HEK293 (cell line): Measurements from ENCODE around the gene NEK6.

ENCODE experiments used
- CTCF ChIA-PET: fragments of 350-600 bp; formaldehyde crosslinking; extraction: SDS; loops from one replicate; lab custom pipeline; 2021; ENCODE audit warnings: antibody characterized with exemption; lab: Yijun Ruan, JAX
- POLR2A ChIA-PET: fragments of 300-600 bp; formaldehyde crosslinking; extraction: SDS; loops from one replicate; lab custom pipeline; 2020; ENCODE audit warnings: antibody characterized with exemption, inconsistent platforms; lab: Yijun Ruan, JAX
- H3K27ac ChIP-seq: fragments of 200-500 bp; sonication (Bioruptor generic); 2 replicates; pipeline ENCODE4 v1.5.1; 2014; ENCODE audit warnings: low read depth, low read length, control low read depth, inconsistent platforms; ENCODE audit errors: extremely low read depth
- H3K36me3 ChIP-seq, 2 experiments: fragments of 200-500 bp in 1 of 2; sonication (Bioruptor generic) in 1 of 2; 1 replicate in 1 of 2; 2 replicates in 1 of 2; pipeline ENCODE4 v1.5.1; 2014 to 2017; ENCODE audit warnings: inconsistent platforms in 2 of 2, low read length in 2 of 2; ENCODE audit not compliant: control insufficient read depth in 2 of 2, insufficient read depth in 1 of 2
- H3K4me1 ChIP-seq: fragments of 200-500 bp; sonication (Bioruptor generic); 2 replicates; pipeline ENCODE4 v1.5.1; 2014; ENCODE audit warnings: mild to moderate bottlenecking, low read length, inconsistent platforms; ENCODE audit not compliant: control insufficient read depth, insufficient read depth
- H3K4me3 ChIP-seq: 2 replicates; pipeline ENCODE4 v1.5.1; 2011; ENCODE audit warnings: low read depth, mild to moderate bottlenecking, control low read depth, low read length, moderate library complexity
- H3K9me3 ChIP-seq: fragments of 200-500 bp; sonication (Bioruptor generic); 2 replicates; pipeline ENCODE4 v1.5.1; 2014; ENCODE audit warnings: low read depth, low read length, inconsistent platforms; ENCODE audit not compliant: control insufficient read depth, insufficient read depth
- ELK4 ChIP-seq: IDR thresholded peaks from 2 replicates; pipeline ENCODE4 v1.6.1; 2011; ENCODE audit warnings: mild to moderate bottlenecking, low read depth, low read length, borderline replicate concordance
- HOXD13 ChIP-seq: sonication (generic); formaldehyde crosslinking; IDR thresholded peaks from 2 replicates; pipeline ENCODE4 v1.8.0; 2022; ENCODE audit warnings: missing genetic modification reagents, borderline replicate concordance
- IKZF3 ChIP-seq: fragments of 450-650 bp; IDR thresholded peaks from 2 replicates; pipeline ENCODE4 v1.5.0; 2018; ENCODE audit warnings: missing biosample characterization, mild to moderate bottlenecking, missing genetic modification characterization, moderate library complexity
- MEIS1 ChIP-seq: sonication (generic); formaldehyde crosslinking; IDR thresholded peaks from 2 replicates; pipeline ENCODE4 v1.8.1; 2022; ENCODE audit warnings: missing genetic modification reagents, mild to moderate bottlenecking, borderline replicate concordance
- OVOL3 ChIP-seq: fragments of 450-650 bp; formaldehyde crosslinking; IDR thresholded peaks from 2 replicates; pipeline ENCODE4 v1.5.1; 2016; ENCODE audit warnings: missing biosample characterization, missing genetic modification characterization
- SP2 ChIP-seq: fragments of 450-650 bp; formaldehyde crosslinking; IDR thresholded peaks from 2 replicates; pipeline ENCODE4 v1.5.1; 2016; ENCODE audit warnings: missing biosample characterization, missing genetic modification characterization
- WT1 ChIP-seq: fragments of 450-650 bp; formaldehyde crosslinking; IDR thresholded peaks from 2 replicates; pipeline ENCODE4 v1.5.1; 2016; ENCODE audit warnings: missing biosample characterization, missing genetic modification characterization
- YY1 ChIP-seq: fragments of 450-650 bp; formaldehyde crosslinking; IDR thresholded peaks from 2 replicates; pipeline ENCODE4 v1.5.1; 2018; ENCODE audit warnings: missing biosample characterization, missing genetic modification characterization
- ZBTB21 ChIP-seq: fragments of 450-650 bp; formaldehyde crosslinking; IDR thresholded peaks from 2 replicates; pipeline ENCODE4 v1.5.1; 2017; ENCODE audit warnings: missing biosample characterization, missing genetic modification characterization
- ZBTB44 ChIP-seq: fragments of 450-650 bp; IDR thresholded peaks from 2 replicates; pipeline ENCODE4 v1.5.1; 2018; ENCODE audit warnings: missing biosample characterization, mild to moderate bottlenecking, missing genetic modification characterization
- ZBTB48 ChIP-seq: fragments of 450-650 bp; formaldehyde crosslinking; IDR thresholded peaks from 2 replicates; pipeline ENCODE4 v1.5.1; 2016; ENCODE audit warnings: missing biosample characterization, missing genetic modification characterization
- ZNF133 ChIP-seq: fragments of 450-650 bp; formaldehyde crosslinking; IDR thresholded peaks from 2 replicates; pipeline ENCODE4 v1.5.1; 2016; ENCODE audit warnings: missing biosample characterization, missing genetic modification characterization
- ZNF157 ChIP-seq: fragments of 450-650 bp; formaldehyde crosslinking; IDR thresholded peaks from 2 replicates; pipeline ENCODE4 v1.5.1; 2016; ENCODE audit warnings: missing biosample characterization, missing genetic modification characterization
- ZNF169 ChIP-seq: fragments of 450-650 bp; formaldehyde crosslinking; IDR thresholded peaks from 2 replicates; pipeline ENCODE4 v1.5.1; 2016; ENCODE audit warnings: missing biosample characterization, missing genetic modification characterization
- ZNF202 ChIP-seq: fragments of 450-650 bp; formaldehyde crosslinking; IDR thresholded peaks from 2 replicates; pipeline ENCODE4 v1.5.1; 2016; ENCODE audit warnings: missing biosample characterization, missing genetic modification characterization, borderline replicate concordance
- ZNF211 ChIP-seq: fragments of 450-650 bp; formaldehyde crosslinking; IDR thresholded peaks from 2 replicates; pipeline ENCODE4 v1.5.1; 2016; ENCODE audit warnings: low read depth, missing biosample characterization, missing genetic modification characterization
- ZNF266 ChIP-seq: fragments of 450-650 bp; formaldehyde crosslinking; IDR thresholded peaks from 2 replicates; pipeline ENCODE4 v1.5.1; 2016; ENCODE audit warnings: missing biosample characterization, missing genetic modification characterization, low read depth
- ZNF292 ChIP-seq: fragments of 450-650 bp; formaldehyde crosslinking; IDR thresholded peaks from 2 replicates; pipeline ENCODE4 v1.5.1; 2016; ENCODE audit warnings: low read depth, missing biosample characterization, missing genetic modification characterization, borderline replicate concordance
- ZNF341 ChIP-seq: fragments of 450-650 bp; formaldehyde crosslinking; IDR thresholded peaks from 2 replicates; pipeline ENCODE4; 2016; ENCODE audit warnings: low read depth, missing biosample characterization, missing genetic modification characterization
- ZNF488 ChIP-seq: fragments of 450-650 bp; formaldehyde crosslinking; IDR thresholded peaks from 2 replicates; pipeline ENCODE4 v1.5.1; 2016; ENCODE audit warnings: missing biosample characterization, missing genetic modification characterization
- ZNF585B ChIP-seq: fragments of 450-650 bp; formaldehyde crosslinking; IDR thresholded peaks from 2 replicates; pipeline ENCODE4 v1.5.1; 2016; ENCODE audit warnings: missing biosample characterization, missing genetic modification characterization
- ZNF600 ChIP-seq: fragments of 450-650 bp; formaldehyde crosslinking; IDR thresholded peaks from 2 replicates; pipeline ENCODE4 v1.5.1; 2016; ENCODE audit warnings: missing biosample characterization, missing genetic modification characterization
- ZNF623 ChIP-seq: fragments of 450-650 bp; formaldehyde crosslinking; IDR thresholded peaks from 2 replicates; pipeline ENCODE4 v1.5.1; 2016; ENCODE audit warnings: missing biosample characterization, missing genetic modification characterization
- ZNF660 ChIP-seq: fragments of 450-650 bp; IDR thresholded peaks from 2 replicates; pipeline ENCODE4 v1.5.1; 2018; ENCODE audit warnings: missing biosample characterization, mild to moderate bottlenecking, missing genetic modification characterization
- ZNF707 ChIP-seq: fragments of 450-650 bp; formaldehyde crosslinking; IDR thresholded peaks from 2 replicates; pipeline ENCODE4 v1.5.1; 2016; ENCODE audit warnings: missing biosample characterization, missing genetic modification characterization
- ZSCAN5A ChIP-seq: fragments of 450-650 bp; formaldehyde crosslinking; IDR thresholded peaks from 2 replicates; pipeline ENCODE4 v1.5.1; 2016; ENCODE audit warnings: missing biosample characterization, missing genetic modification characterization
- TF ChIP-seq, protein P1 (sequence below): fragments of 450-650 bp; formaldehyde crosslinking; IDR thresholded peaks from 2 replicates; pipeline ENCODE4 v1.5.1; 2017; ENCODE audit warnings: missing biosample characterization, mild to moderate bottlenecking, missing genetic modification characterization, moderate library complexity

NEK6 gene

GRCh38 chr9:124284237-124284831 lies 26.6 kb downstream of the NEK6 start (continued):
- TF ChIP-seq ZNF488 (tag by site-specific recombination), result no peak
- no peak for TF ChIP-seq ZNF600 (tag by site-specific recombination)
- no peak for TF ChIP-seq ZBTB48 (tag by site-specific recombination)

DNA sequence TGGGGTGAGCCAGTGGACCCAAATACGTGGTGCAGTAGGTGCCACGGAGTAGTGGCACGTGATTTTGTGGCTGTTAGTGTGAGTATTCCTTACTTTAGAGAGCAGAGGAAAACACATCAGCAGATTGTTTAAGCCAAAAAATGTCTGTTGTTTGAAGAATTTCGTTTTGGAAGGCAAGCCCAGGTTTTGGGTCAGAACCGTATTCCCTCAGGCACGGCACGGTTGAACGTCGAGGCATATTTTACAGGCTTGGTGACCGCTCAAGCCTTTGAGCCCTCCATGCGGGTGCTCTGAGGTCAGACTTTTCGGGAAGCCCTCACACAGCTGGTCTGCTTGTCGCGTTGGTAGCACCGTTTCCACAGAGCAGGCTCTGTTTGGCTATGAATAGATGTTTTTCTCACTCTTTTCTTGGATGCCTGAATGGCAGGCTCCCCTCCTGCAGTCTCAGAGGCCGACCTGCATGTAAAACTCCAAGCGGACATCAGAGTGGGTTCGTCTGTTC lies 27.2 kb downstream of the NEK6 start:
- Histone ChIP-seq H3K4me1 (no peaks in the 10 kb centered on the region), H3K36me3 (peaks cover 0 to 4% of the 10 kb centered on the region in 2 experiments; a peak in 1 of 3 replicates), H3K27ac (no peak overlapping the region), H3K4me3 (no peak overlapping the region), H3K9me3 (no peaks in the 10 kb centered on the region)
- ChIA-PET POLR2A (no interaction called here), CTCF (no interaction called here)
- TF ChIP-seq ZNF660 (tag by site-specific recombination) (no peak), ZNF488 (tag by site-specific recombination) (no peak), ZBTB21 (tag by site-specific recombination) (no peak), SP2 (tag by site-specific recombination) (no peak), ZNF169 (tag by site-specific recombination) (no peak), WT1 (no peak), ZNF202 (tag by site-specific recombination) (no peak), ZBTB44 (no peak), ZNF623 (no peak), IKZF3 (tag by site-specific recombination) (no peak), ZNF266 (no peak), MEIS1 (no peak)

- no peaks in the 10 kb centered on the region for H3K9me3 ChIP-seq
- H3K36me3 ChIP-seq, result peaks cover 0 to 4% of the 10 kb centered on the region in 2 experiments; a peak in 1 of 3 replicates
- H3K4me1 ChIP-seq, result no peaks in the 10 kb centered on the region
- no peak overlapping the region for H3K27ac ChIP-seq
- no peak overlapping the region for H3K4me3 ChIP-seq
- ChIA-PET POLR2A (no interaction called here), CTCF (no interaction called here)
- no peak for TF ChIP-seq OVOL3 (tag by site-specific recombination)
- no peak for TF ChIP-seq ZSCAN5A (tag by site-specific recombination)
- TF ChIP-seq ZNF292 (tag by site-specific recombination), result no peak
- TF ChIP-seq ZNF157 (tag by site-specific recombination), result no peak
- TF ChIP-seq HOXD13 (CRISPR knock-in tag), result no peak
- TF ChIP-seq, protein P1, sequence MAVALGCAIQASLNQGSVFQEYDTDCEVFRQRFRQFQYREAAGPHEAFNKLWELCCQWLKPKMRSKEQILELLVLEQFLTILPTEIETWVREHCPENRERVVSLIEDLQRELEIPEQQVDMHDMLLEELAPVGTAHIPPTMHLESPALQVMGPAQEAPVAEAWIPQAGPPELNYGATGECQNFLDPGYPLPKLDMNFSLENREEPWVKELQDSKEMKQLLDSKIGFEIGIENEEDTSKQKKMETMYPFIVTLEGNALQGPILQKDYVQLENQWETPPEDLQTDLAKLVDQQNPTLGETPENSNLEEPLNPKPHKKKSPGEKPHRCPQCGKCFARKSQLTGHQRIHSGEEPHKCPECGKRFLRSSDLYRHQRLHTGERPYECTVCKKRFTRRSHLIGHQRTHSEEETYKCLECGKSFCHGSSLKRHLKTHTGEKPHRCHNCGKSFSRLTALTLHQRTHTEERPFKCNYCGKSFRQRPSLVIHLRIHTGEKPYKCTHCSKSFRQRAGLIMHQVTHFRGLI (tag by site-specific recombination), result no peak
- no peak for TF ChIP-seq ZNF211 (tag by site-specific recombination)
- TF ChIP-seq ZNF585B (tag by site-specific recombination), result no peak
- TF ChIP-seq YY1 (tag by site-specific recombination), result no peak
- no peak for TF ChIP-seq ZNF341 (tag by site-specific recombination)
- no peak for TF ChIP-seq ZNF707 (tag by site-specific recombination)
- TF ChIP-seq ZNF133, result no peak
- TF ChIP-seq ELK4, result no peak
Observed at GRCh38 chr9:124285490-124285889, 27.7 kb downstream of the NEK6 start.
